GM18517 (cell line): Measurements from ENCODE around the gene HS6ST1.
A peak's percentile ranks its signal among the peaks of the same experiment; 100 is the strongest.

ENCODE experiments used
- ATAC-seq: cut with Tn5 transposase; IDR thresholded peaks from one replicate; pipeline ENCODE4 v1.9.1; 2021; ENCODE audit warnings: mild to moderate bottlenecking, moderate library complexity; ENCODE audit not compliant: unreplicated experiment

HS6ST1 gene

DNA sequence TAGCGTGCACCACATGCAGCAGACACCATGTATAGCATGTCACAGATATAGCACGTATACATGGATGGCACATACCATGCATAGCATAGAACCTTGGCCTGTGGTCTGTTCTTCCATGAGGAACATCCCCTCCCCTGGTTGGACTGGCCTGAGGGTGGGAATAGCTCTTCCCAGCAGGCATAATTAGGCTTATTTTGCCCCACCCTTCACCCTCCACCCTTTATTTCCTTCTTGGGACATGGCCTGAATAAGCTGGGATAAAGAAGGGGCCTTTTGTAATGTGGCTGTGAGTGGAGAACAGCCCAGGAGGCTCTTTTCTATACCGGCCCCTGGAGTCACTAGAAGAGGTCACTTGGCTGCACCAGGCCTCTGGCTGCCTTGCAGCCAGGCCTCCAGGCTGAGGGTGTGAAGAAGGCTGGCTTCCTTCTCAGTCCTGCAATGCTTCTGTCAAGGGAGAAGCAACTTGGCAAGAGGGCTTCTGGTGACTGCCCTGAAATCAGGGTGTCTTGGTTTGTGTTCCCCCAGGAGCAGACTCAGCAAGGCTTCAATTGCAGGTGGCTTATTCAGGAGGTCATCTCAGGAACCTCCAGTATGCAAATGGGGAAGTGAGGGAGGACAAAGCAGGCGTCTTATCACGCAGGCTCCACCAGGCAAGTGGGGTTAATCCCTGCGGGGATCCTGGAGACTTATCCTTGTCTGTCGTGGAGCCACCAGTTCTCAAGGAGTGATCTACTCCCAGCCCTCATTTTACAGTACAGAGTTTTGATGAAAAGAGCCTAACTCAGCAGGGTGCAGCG, 68.2 kb downstream of the HS6ST1 start:
- no peak for ATAC-seq

DNA sequence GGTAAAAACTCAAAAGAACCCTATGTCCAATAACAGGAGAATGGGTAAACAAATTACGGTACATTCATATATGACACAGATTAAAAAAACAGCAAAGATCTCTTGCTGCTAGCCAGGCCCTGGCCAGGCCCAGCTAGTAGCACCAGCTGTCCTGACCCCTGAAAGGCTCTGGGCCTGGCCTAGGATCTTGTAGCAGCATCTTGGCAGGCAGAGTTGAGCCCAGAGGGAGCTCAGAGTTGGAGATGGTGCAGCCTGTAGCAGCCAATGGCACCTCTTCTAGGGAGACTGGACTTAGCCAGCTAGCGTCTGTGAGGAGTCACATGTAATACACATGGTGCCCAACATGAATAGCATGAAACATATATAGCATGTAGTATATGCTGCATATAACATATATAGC, 69.1 kb downstream of the HS6ST1 start:
- ATAC-seq, result no peak

DNA sequence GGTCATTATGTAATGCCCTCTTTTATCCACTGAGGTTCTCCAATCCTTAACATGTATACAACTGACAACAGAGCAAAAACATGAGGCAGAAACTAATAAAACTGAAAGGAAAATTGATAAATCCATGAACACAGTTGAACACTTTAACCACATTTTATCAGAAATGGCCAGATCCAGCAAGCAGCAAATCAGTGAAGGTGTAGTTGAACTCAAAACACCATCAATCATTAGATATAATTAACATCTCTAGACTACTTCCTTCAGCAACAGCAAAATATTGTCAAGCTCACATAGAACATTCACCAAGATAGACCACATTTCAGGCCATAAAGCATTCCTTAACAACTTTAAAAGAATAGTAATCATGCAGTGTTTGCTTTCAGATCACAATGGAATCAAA, 72.9 kb downstream of the HS6ST1 start:
- ATAC-seq, result no peak

GRCh38 chr2:128241896-128242295, 76.8 kb downstream of the HS6ST1 start:
- ATAC-seq, result no peak

DNA sequence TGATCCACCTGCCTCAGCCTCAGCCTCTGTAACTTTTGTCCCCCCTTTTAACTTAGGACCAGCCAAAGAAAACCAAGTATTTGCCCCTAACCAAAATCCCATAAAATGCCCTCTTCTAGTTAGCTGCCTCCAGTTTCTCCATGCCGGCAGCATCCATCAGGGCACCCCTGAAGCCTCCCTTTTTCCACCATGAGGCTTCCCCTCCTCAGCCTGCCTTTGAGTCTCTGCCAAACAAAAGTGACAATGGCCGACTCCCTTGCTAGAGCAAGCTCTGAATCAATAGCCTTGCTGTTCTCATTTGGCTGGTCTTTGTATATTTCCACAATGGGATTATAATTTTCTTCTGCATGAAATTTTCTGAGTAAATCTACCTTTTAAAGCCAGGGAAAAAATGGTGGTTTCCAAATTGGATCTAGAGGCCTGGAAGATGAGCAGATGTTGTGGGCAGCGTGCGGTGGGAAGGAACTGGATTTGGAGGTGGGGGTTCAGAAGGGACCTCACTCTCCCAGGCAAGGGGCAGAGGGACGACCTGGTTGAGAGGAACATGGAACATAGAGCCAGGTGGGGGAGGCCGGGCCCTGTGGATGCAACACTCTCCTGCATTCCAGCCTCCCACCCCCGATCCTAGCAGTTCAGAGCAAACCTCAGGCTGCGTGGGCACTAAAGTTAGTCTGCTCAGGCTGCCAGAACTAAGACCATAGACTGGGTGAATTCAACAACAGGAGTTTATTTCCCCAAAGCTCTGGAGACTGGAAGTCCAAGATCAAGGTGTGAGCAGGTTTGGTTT, 80.6 kb downstream of the HS6ST1 start:
- no peak for ATAC-seq

GRCh38 chr2:128237081-128237534, 81.6 kb downstream of the HS6ST1 start:
- no peak for ATAC-seq

DNA sequence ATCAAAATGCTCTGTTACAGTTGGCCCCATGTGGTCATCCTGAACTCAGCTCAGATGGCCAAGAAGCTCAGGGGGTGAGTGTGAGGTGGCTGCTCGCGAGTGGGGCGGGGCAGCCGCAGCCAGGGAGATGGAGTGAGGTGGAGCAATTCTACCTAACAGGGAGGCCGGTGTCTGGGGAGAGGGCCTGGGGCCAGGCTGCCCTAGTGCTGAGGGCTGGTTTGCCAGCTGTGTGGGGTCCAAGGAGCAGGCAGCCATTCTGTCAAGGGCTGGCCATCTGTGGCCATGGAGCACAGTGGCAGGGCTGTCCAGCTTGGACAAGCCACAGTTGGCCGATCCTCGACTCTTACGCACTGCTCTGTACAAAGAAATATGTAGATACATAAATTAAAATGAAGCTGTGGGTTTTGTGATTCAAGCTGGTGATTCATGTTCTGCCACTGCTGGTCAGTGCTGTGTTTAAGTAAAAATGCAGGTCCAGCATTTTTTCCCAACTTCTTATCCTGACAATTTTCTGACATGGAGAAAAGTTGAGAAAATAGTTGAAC, 82.1 kb downstream of the HS6ST1 start:
- no peak for ATAC-seq

- ATAC-seq, result no peak
Observed at GRCh38 chr2:128235581-128235980, 83.1 kb downstream of the HS6ST1 start.

DNA sequence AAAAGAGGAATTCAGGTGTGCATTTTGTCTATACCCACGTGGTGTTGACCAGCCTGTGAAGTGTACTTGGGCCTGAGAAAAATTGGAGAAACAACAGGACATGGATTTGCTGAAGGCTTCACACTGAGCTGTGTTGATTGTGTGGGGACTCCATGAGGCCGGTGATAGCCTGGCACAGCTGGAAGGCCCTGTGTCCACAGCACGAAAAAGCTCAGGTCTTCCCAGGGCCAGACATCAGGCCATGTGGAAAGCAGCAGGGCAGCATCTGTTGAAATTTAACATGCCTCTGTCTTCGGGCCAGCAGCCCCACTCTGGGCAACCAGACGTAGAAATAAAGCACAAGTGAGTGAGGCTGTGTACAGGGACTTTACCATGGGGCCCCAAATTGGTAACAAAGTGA, 84.1 kb downstream of the HS6ST1 start:
- no peak for ATAC-seq

DNA sequence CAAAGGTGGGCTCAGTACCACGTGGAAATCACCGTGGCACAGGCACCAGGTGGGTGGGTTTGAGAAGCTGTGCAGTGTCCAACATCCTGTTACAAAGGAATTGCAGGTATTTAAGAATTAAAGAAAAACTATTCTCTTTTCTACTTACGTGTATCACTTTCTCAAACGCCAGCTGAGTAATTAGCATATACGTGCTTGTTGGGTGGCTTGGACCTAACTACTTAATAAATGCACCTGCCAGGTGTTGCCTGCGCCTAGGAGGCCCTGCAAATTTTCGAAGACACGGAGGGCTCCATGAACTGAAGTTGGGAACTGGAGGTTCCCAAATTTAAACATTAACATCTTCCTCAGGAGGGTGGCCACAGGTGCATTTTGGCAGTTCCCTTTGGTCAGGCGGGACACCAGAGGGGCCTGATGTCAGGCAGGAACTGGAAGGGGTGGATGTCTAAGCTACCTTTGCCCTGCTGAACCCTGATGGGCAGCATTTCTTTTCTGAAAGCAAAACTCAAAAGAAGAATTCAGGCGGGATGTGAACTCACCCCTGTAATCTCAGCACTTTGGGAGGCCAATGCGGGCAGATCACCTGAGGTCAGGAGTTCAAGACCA, 84.8 kb downstream of the HS6ST1 start:
- ATAC-seq, result no peak

DNA sequence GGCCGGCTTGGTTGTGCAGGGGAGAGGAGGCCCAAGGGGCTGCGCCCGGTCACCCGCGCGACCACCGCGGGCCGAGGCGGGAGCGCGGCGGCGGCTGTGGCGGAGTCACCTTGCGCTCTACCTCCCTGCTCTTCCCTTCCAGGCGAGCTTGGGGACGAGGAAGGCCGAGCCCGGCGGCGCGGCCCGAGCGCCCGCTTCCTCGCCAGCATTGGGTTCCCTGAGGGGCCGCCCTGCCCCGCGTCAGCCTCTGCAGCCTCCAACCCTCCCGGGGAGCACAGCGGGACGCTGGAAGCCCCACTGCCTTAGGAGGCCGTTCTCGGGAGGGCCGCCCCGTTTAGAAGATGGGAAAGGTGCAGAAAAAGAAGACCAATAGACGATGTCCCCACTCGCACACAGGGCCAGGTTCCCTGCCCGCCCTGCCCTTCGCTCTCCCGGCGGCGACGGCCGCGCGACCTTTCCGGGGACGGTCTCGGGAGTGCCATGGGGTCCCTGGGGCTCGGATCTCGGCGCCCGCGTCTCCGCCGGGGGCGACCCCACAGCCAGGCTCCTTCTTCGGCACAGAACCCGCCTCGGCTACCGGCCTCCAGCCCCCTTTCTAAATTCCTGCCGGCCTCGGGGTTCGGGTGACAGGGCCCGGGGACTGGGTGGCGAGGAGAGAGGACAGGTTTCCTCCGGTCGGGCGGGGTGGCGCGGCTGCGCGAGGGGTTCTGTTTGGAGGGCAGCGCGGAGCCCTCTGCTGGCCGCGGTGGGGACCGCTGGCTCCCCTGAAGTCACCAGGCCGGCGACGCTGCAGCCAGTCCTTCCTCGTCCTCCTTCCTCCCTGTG, 85.5 kb downstream of the HS6ST1 start:
- ATAC-seq, result peak; percentile 95

GRCh38 chr2:128228894-128229293, 89.8 kb downstream of the HS6ST1 start:
- ATAC-seq, result no peak

GRCh38 chr2:128227862-128228261, 90.8 kb downstream of the HS6ST1 start:
- ATAC-seq, result no peak

GRCh38 chr2:128219891-128220290, 98.8 kb downstream of the HS6ST1 start:
- no peak for ATAC-seq

DNA sequence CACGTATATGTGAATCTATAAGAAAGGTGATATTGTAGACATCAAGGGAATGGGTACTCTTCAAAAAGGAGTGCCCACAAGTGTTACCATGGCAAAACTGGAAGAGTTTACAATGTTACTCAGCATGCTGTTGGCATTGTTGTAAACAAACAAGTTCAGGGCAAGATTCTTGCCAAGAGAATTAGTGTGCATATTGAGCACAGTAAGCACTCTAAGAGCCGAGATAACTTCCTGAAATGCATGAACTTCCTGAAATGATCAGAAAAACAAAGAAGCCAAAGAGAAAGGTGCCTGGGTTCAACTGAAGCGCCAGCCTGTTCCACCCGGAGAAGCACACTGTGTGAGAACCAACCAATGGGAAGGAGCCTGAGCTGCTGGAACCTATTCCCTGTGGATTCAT, 101.0 kb downstream of the HS6ST1 start:
- ATAC-seq, result no peak

GRCh38 chr2:128215897-128216642, 102.6 kb downstream of the HS6ST1 start:
- no peak for ATAC-seq
